ENCODE results near the gene COPRS. TPM values are rescaled to one million over a fixed set of nuclear protein-coding genes. Genes with fewer than 3 reads are reported as not detected.

COPRS gene
- total and polyA plus RNA-seq, 2 of the 8 experiments (the other 6 are each of a cell fraction or from before 2014, with no cell fraction given): 40.9 to 49.3 TPM

Other genes with a start within 250 kb of the COPRS start
- gene UTP6, start 42.5 kb upstream of the COPRS start, total RNA-seq (2021; fragmentation: NEBNext Ultra II Directional; extraction: Animal tissue kit (Norgen Biotek cat#: 25700)): 96.2 and 108 TPM in 2 replicates
- 7.2 and 12.8 TPM in 2 replicates for gene UTP6, start 42.5 kb upstream of the COPRS start, polyA plus RNA-seq (2011; rRNA removed)
- 32.1 and 34.6 TPM in 2 replicates for gene SUZ12, start 77.8 kb upstream of the COPRS start, total RNA-seq (2021; fragmentation: NEBNext Ultra II Directional; extraction: Animal tissue kit (Norgen Biotek cat#: 25700))
- 5.3 and 9.1 TPM in 2 replicates for gene SUZ12, start 77.8 kb upstream of the COPRS start, polyA plus RNA-seq (2011; rRNA removed)
- 18.8 and 19.0 TPM in 2 replicates for gene LRRC37B, start 148.1 kb upstream of the COPRS start, total RNA-seq (2021; fragmentation: NEBNext Ultra II Directional; extraction: Animal tissue kit (Norgen Biotek cat#: 25700))
- 11.3 and 16.0 TPM in 2 replicates for gene LRRC37B, start 148.1 kb upstream of the COPRS start, polyA plus RNA-seq (2011; rRNA removed)